ENCODE measurements around the gene FOXA2. TPM values are rescaled to one million over a fixed set of nuclear protein-coding genes. Genes with fewer than 3 reads are reported as not detected.

Gene FOXA2
- total and polyA plus RNA-seq, 2 of the 13 experiments (the other 11 are each of a cell fraction or from before 2014, with no cell fraction given): 8.8 to 12.2 TPM

DNA sequence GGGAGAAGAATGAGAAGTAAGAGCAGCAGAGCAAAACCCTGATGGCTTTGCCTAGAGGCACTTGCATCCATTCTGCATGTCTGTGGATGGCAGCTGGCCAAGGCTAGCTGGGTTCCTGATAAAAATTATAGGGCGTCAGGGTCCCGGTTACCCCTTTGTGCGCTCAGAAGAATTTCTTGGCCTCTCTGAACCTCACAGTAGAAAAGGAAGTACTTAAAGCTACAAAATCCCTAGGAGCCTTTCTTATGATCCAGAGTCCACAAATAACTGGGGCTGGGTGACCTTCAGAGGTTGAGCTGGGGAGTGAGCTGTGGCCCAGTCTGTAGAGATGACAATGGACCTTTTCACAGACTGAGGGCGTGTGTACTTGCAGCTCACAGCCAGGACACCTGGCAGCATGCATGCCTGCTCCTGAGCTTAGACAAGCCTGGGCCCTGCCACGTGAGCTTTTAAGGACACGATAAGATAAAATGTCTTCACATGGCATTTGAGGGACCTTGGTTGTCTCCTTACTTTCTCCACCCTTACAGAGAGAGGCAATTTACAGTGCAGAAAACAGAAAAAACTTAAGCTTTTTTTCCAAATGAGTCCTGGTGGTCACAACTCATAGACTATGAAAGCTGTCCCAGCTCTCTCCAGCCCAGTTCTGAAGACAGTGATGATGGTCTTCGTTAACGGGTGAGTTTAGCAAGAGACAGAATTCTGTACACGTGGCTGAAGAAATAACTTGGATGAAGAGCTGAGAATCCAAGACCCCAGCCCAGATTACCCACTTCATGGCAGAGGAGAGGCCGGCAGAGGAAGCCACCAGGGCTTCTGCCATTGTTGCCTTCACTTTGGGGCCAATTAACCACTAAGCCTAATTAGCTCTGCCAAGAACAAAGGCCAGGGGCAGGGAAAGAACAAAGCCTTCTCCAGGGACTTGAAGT, 50.3 kb downstream of the FOXA2 start (continued):
- peak; percentile 66 for TF ChIP-seq ATF1 (CRISPR knock-in tag; IDR thresholded peaks at IDR 0.05)
- no peak for TF ChIP-seq U2AF2 (IDR thresholded peaks at IDR 0.05; ENCODE audit: low read depth, low read length)
- TF ChIP-seq ZNF512B (CRISPR knock-in tag; IDR thresholded peaks at IDR 0.05; ENCODE audit: borderline replicate concordance): peak; percentile 97
- TF ChIP-seq SUZ12 (IDR thresholded peaks at IDR 0.05; ENCODE audit: low read depth, low read length): no peak
- 0 out of 2 replicates have a peak, but pooled peaks have one; percentile 19 for TF ChIP-seq HHEX (CRISPR knock-in tag; IDR thresholded peaks at IDR 0.05)
- no peak for TF ChIP-seq MAZ (IDR thresholded peaks at IDR 0.05; ENCODE audit: borderline replicate concordance, low read depth, low read length)
- peak; percentile 82; the same call in 1 of the 2 replicates for TF ChIP-seq MAZ (CRISPR knock-in tag; IDR thresholded peaks at IDR 0.05; ENCODE audit: low read depth)
- no peak for TF ChIP-seq NBN (conservative IDR thresholded peaks at IDR 0.05)
- TF ChIP-seq, protein P1, sequence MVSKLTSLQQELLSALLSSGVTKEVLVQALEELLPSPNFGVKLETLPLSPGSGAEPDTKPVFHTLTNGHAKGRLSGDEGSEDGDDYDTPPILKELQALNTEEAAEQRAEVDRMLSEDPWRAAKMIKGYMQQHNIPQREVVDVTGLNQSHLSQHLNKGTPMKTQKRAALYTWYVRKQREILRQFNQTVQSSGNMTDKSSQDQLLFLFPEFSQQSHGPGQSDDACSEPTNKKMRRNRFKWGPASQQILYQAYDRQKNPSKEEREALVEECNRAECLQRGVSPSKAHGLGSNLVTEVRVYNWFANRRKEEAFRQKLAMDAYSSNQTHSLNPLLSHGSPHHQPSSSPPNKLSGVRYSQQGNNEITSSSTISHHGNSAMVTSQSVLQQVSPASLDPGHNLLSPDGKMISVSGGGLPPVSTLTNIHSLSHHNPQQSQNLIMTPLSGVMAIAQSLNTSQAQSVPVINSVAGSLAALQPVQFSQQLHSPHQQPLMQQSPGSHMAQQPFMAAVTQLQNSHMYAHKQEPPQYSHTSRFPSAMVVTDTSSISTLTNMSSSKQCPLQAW (CRISPR knock-in tag; IDR thresholded peaks at IDR 0.05): peak; percentile 97
- TF ChIP-seq ADNP (CRISPR knock-in tag; IDR thresholded peaks at IDR 0.05): 0 out of 2 replicates have a peak, but pooled peaks have one; percentile 67
- TF ChIP-seq, protein P2, sequence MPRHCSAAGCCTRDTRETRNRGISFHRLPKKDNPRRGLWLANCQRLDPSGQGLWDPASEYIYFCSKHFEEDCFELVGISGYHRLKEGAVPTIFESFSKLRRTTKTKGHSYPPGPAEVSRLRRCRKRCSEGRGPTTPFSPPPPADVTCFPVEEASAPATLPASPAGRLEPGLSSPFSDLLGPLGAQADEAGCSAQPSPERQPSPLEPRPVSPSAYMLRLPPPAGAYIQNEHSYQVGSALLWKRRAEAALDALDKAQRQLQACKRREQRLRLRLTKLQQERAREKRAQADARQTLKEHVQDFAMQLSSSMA (CRISPR knock-in tag; IDR thresholded peaks at IDR 0.05): peak; percentile 96
- TF ChIP-seq, protein P3, sequence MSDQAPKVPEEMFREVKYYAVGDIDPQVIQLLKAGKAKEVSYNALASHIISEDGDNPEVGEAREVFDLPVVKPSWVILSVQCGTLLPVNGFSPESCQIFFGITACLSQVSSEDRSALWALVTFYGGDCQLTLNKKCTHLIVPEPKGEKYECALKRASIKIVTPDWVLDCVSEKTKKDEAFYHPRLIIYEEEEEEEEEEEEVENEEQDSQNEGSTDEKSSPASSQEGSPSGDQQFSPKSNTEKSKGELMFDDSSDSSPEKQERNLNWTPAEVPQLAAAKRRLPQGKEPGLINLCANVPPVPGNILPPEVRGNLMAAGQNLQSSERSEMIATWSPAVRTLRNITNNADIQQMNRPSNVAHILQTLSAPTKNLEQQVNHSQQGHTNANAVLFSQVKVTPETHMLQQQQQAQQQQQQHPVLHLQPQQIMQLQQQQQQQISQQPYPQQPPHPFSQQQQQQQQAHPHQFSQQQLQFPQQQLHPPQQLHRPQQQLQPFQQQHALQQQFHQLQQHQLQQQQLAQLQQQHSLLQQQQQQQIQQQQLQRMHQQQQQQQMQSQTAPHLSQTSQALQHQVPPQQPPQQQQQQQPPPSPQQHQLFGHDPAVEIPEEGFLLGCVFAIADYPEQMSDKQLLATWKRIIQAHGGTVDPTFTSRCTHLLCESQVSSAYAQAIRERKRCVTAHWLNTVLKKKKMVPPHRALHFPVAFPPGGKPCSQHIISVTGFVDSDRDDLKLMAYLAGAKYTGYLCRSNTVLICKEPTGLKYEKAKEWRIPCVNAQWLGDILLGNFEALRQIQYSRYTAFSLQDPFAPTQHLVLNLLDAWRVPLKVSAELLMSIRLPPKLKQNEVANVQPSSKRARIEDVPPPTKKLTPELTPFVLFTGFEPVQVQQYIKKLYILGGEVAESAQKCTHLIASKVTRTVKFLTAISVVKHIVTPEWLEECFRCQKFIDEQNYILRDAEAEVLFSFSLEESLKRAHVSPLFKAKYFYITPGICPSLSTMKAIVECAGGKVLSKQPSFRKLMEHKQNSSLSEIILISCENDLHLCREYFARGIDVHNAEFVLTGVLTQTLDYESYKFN (CRISPR knock-in tag; conservative IDR thresholded peaks at IDR 0.05): peak; percentile 98
- no peak for TF ChIP-seq SYNCRIP (IDR thresholded peaks at IDR 0.05; ENCODE audit: insufficient read depth, low read depth, low read length)
- peak; percentile 80 for TF ChIP-seq GATAD1 (CRISPR knock-in tag; IDR thresholded peaks at IDR 0.05)
- TF ChIP-seq, protein P4, sequence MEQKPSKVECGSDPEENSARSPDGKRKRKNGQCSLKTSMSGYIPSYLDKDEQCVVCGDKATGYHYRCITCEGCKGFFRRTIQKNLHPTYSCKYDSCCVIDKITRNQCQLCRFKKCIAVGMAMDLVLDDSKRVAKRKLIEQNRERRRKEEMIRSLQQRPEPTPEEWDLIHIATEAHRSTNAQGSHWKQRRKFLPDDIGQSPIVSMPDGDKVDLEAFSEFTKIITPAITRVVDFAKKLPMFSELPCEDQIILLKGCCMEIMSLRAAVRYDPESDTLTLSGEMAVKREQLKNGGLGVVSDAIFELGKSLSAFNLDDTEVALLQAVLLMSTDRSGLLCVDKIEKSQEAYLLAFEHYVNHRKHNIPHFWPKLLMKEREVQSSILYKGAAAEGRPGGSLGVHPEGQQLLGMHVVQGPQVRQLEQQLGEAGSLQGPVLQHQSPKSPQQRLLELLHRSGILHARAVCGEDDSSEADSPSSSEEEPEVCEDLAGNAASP (CRISPR knock-in tag; IDR thresholded peaks at IDR 0.05; ENCODE audit: borderline replicate concordance): peak; percentile 95
- TF ChIP-seq ZNF251 (CRISPR knock-in tag; IDR thresholded peaks at IDR 0.05): peak; percentile 99
- peak; percentile 67 for TF ChIP-seq ZBTB21 (CRISPR knock-in tag; IDR thresholded peaks at IDR 0.05)
- peak; percentile 96 for TF ChIP-seq RORA (CRISPR knock-in tag; IDR thresholded peaks at IDR 0.05)
- peak; percentile 86 for TF ChIP-seq NAIF1 (CRISPR knock-in tag; IDR thresholded peaks at IDR 0.05; ENCODE audit: borderline replicate concordance)
